NB4 (cell line): ENCODE data around the gene CCL15.

Source experiments
- DNase-seq: peaks from one replicate; pipeline ENCODE4 v3.0.0; 2010; ENCODE audit warnings: low read depth
- H3K4me3 ChIP-seq: one replicate; pipeline ENCODE4 v1.5.1; 2011; ENCODE audit warnings: mild to moderate bottlenecking, low read depth, low read length, moderate library complexity
- MYC ChIP-seq: IDR thresholded peaks from 2 replicates; pipeline ENCODE4 v1.6.1; 2011; ENCODE audit warnings: low read depth, low read length
- POLR2A ChIP-seq: IDR thresholded peaks from 2 replicates; pipeline ENCODE4 v1.6.1; 2011; ENCODE audit warnings: mild to moderate bottlenecking; ENCODE audit not compliant: insufficient read length; ENCODE audit errors: extremely low read depth
- TF ChIP-seq, protein P1 (sequence below): IDR thresholded peaks from one replicate; pipeline ENCODE4 v1.5.1; 2012; ENCODE audit warnings: low read depth, low read length
- TF ChIP-seq, protein P2 (sequence below): IDR thresholded peaks from 2 replicates; pipeline ENCODE4 v1.6.1; 2011; ENCODE audit warnings: low read depth, low read length

Gene CCL15

DNA sequence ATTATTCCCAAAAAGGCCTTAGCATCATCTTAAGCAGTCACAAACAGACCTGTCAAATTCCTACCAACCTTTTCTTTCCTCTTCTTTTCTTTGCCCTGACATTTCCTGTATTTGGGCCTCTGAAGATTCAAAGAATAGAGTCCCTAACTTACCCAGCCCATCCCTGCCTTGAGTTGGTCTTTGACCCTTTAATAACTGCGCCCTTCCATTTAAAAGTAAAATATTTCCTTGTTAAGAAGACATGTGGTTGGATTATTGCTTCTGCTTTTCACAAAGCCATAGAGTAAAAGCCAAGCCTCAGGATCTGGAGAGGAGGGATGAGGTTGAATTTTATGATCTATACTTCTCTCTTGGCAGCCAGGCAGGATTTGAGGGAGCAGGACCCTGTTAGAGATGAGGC lies 29.6 kb upstream of the CCL15 start:
- DNase-seq, result no peak
- TF ChIP-seq, protein P1, sequence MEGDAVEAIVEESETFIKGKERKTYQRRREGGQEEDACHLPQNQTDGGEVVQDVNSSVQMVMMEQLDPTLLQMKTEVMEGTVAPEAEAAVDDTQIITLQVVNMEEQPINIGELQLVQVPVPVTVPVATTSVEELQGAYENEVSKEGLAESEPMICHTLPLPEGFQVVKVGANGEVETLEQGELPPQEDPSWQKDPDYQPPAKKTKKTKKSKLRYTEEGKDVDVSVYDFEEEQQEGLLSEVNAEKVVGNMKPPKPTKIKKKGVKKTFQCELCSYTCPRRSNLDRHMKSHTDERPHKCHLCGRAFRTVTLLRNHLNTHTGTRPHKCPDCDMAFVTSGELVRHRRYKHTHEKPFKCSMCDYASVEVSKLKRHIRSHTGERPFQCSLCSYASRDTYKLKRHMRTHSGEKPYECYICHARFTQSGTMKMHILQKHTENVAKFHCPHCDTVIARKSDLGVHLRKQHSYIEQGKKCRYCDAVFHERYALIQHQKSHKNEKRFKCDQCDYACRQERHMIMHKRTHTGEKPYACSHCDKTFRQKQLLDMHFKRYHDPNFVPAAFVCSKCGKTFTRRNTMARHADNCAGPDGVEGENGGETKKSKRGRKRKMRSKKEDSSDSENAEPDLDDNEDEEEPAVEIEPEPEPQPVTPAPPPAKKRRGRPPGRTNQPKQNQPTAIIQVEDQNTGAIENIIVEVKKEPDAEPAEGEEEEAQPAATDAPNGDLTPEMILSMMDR, result no peak
- TF ChIP-seq, protein P2, sequence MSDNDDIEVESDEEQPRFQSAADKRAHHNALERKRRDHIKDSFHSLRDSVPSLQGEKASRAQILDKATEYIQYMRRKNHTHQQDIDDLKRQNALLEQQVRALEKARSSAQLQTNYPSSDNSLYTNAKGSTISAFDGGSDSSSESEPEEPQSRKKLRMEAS, result no peak
- TF ChIP-seq MYC (no peak), POLR2A (no peak)
- no peak overlapping the region for H3K4me3 ChIP-seq

DNA sequence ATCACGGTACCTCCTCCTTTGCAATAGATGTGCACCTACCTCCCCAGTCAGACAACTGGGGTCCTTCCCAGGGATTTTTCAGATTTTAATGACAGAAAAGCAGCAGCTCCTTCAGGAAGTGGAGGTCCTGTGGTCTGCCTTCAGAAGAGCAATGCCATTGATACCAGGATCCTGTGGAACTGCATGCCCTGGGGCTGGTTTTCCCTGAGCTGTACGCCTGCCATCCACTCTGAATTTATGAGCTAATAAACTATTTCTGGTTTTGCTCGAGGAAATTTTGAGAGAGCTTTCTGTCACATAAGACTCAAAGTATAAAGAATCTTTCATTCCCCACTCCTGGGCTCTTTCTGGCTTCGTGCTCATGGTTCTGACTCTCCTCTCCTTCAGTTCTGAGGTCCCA lies 26.4 kb upstream of the CCL15 start:
- no peak overlapping the region for H3K4me3 ChIP-seq
- TF ChIP-seq POLR2A (no peak), MYC (no peak)
- TF ChIP-seq, protein P2, result no peak
- TF ChIP-seq, protein P1, result no peak
- DNase-seq, result no peak

DNA sequence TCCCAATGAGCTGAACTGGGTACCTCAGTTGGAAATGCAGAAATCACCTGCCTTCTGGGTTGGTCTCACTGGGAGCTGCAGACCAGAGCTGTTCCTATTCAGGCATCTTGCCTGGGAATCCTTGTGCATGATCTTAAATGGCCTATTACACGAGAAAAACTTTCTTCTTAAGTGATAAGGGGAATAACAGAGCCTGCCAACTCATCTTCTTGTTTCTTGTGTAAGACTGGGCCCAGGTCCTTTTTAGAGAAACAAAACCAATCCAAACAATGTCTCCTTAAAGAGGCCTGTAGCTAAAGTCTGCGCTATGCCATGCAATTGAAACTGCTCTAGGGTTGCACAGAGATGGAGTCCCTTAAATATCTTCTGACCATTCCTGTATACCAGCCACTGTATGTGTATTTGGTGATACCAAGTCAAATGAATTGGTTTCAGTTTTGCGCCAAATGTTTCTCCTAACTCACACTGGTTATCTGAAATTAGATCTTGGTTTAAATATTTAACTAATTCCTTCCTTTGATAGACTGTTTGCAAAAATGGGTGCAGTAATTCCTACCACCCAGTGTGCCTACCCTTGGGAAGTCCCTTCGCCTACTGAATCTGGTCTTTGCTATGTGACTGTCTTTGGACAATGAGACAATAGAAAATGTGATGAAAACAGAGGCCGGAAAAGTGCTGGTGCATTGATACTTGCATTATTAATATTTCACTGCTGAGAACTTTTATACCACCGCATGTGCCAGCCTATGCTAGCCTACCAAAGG lies 22.9 kb upstream of the CCL15 start:
- no peak for DNase-seq
- no peak for TF ChIP-seq POLR2A
- TF ChIP-seq MYC, result no peak
- TF ChIP-seq, protein P2, result no peak
- TF ChIP-seq, protein P1, result no peak
- H3K4me3 ChIP-seq, result no peak overlapping the region

DNA sequence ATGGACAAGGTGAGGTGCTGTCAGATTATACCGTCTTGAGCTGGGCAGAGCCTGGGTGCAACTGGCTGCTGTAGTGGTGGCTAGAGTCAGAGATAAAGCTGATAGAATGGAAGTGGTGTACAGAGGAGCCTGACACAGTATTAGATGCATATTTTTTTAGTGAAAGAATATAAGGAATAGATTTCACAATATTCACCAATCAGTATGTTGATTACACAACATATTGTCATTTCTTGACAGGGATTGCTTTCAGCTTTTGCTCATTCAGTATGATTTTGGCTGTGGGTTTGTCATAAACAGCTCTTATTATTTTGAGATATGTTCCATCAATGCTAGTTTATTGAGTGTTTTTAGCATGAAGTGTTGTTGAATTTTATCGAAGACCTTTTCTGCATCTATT lies 18.1 kb upstream of the CCL15 start:
- H3K4me3 ChIP-seq, result no peak overlapping the region
- DNase-seq, result no peak
- TF ChIP-seq MYC, result no peak
- TF ChIP-seq, protein P2, result no peak
- TF ChIP-seq, protein P1, result no peak
- TF ChIP-seq POLR2A, result no peak

DNA sequence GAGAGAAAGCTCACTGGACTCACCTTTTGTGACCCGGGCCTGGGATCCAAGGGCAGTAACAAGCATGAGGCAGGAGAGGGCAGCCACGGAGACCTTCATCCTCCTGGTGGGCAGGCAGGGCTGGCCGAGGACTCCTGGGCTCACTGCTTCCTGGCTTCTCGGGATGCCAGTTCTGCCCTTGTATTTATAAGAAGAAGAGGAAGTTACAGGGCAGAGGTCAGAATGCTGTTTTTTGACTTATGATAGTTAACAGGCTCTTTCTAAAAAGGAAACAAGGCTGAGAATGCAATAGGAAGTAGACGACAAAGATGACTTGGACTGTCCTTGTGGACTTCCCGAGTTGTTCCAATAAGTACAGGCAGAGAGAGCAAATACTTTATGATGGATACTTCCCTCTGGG lies 16.4 kb upstream of the CCL15 start, which contains the start of gene CCL23:
TSS of gene CCL23 (minus strand) at position 174 of the 400 bp plus-strand sequence. CDS start at position 99, 75 bp downstream.
- no peak within 1 kb of the TSS for H3K4me3 ChIP-seq
- peak; percentile 67 for DNase-seq
- TF ChIP-seq, protein P1, result no peak
- TF ChIP-seq, protein P2, result no peak
- TF ChIP-seq MYC (no peak), POLR2A (no peak)
